Renal cortex interstitium (tissue), 15 donors: ENCODE results near the gene CLDN8. TPM values are rescaled to one million over a fixed set of nuclear protein-coding genes. Genes with fewer than 3 reads are reported as not detected.
A peak's percentile ranks its signal among the peaks of the same experiment; 100 is the strongest.

Experiments
- DNase-seq, 11 donors: peaks; one replicate each; pipeline ENCODE4 v3.0.0-alpha.2; 2013; ENCODE audit warnings: low read depth in 9 of 11, low spot score in 4 of 11; ENCODE audit errors: extremely low read depth in 1 of 11
- long read RNA-seq, 16 experiments: transcript quantifications; one replicate each; lab custom pipeline, GENCODE V29; 2026
- polyA plus RNA-seq, 3 donors: library from polyadenylated mRNA; unstranded; fragments of 120-200 nt; gene quantifications; one replicate each; pipeline ENCODE4 v1.2.1, GENCODE V29; 2013; ENCODE audit not compliant: insufficient read length in 3 of 3

Gene CLDN8
- 10 to 100 TPM; 37.7 to 52.3 (median 46.3) TPM for polyA plus RNA-seq
- long read RNA-seq, donor 1, transcript CLDN8-201 (1 exons, 2,068 nt) = major isoform, 23 of 23 reads
- long read RNA-seq, donor 1, partial matches to known transcripts = 0 of 23 reads
- long read RNA-seq, donor 1, other reads (novel, unspliced or antisense) = 0 of 23 reads
- long read RNA-seq, donor 2, transcript CLDN8-201 (1 exons, 2,068 nt) = major isoform, 18 of 18 reads
- long read RNA-seq, donor 2, partial matches to known transcripts = 0 of 18 reads
- long read RNA-seq, donor 2, other reads (novel, unspliced or antisense) = 0 of 18 reads
- long read RNA-seq, donor 3, transcript CLDN8-201 (1 exons, 2,068 nt) = major isoform, 115 of 115 reads
- long read RNA-seq, donor 3, partial matches to known transcripts = 0 of 115 reads
- long read RNA-seq, donor 3, other reads (novel, unspliced or antisense) = 0 of 115 reads
- long read RNA-seq, donor 4, transcript CLDN8-201 (1 exons, 2,068 nt) = major isoform, 36 of 36 reads
- long read RNA-seq, donor 4, partial matches to known transcripts = 0 of 36 reads
- long read RNA-seq, donor 4, other reads (novel, unspliced or antisense) = 0 of 36 reads
- long read RNA-seq, donor 5, transcript CLDN8-201 (1 exons, 2,068 nt) = major isoform, 49 of 49 reads
- long read RNA-seq, donor 5, partial matches to known transcripts = 0 of 49 reads
- long read RNA-seq, donor 5, other reads (novel, unspliced or antisense) = 0 of 49 reads
- long read RNA-seq, donor 6, transcript CLDN8-201 (1 exons, 2,068 nt) = major isoform, 24 of 24 reads
- long read RNA-seq, donor 6, partial matches to known transcripts = 0 of 24 reads
- long read RNA-seq, donor 6, other reads (novel, unspliced or antisense) = 0 of 24 reads
- long read RNA-seq, donor 7, transcript CLDN8-201 (1 exons, 2,068 nt) = major isoform, 56 of 56 reads
- long read RNA-seq, donor 7, partial matches to known transcripts = 0 of 56 reads
- long read RNA-seq, donor 7, other reads (novel, unspliced or antisense) = 0 of 56 reads
- long read RNA-seq, donor 8, transcript CLDN8-201 (1 exons, 2,068 nt) = major isoform, 100 of 100 reads
- long read RNA-seq, donor 8, partial matches to known transcripts = 0 of 100 reads
- long read RNA-seq, donor 8, other reads (novel, unspliced or antisense) = 0 of 100 reads
- long read RNA-seq, donor 9, transcript CLDN8-201 (1 exons, 2,068 nt) = major isoform, 55 of 55 reads
- long read RNA-seq, donor 9, partial matches to known transcripts = 0 of 55 reads
- long read RNA-seq, donor 9, other reads (novel, unspliced or antisense) = 0 of 55 reads
- long read RNA-seq, donor 10, transcript CLDN8-201 (1 exons, 2,068 nt) = major isoform, 90 of 90 reads
- long read RNA-seq, donor 10, partial matches to known transcripts = 0 of 90 reads
- long read RNA-seq, donor 10, other reads (novel, unspliced or antisense) = 0 of 90 reads
- long read RNA-seq, donor 11, transcript CLDN8-201 (1 exons, 2,068 nt) = major isoform, 44 of 44 reads
- long read RNA-seq, donor 11, partial matches to known transcripts = 0 of 44 reads
- long read RNA-seq, donor 11, other reads (novel, unspliced or antisense) = 0 of 44 reads
- long read RNA-seq, donor 12, transcript CLDN8-201 (1 exons, 2,068 nt) = major isoform, 48 of 48 reads
- long read RNA-seq, donor 12, partial matches to known transcripts = 0 of 48 reads
- long read RNA-seq, donor 12, other reads (novel, unspliced or antisense) = 0 of 48 reads
- long read RNA-seq, donor 13, transcript CLDN8-201 (1 exons, 2,068 nt) = major isoform, 82 of 82 reads
- long read RNA-seq, donor 13, partial matches to known transcripts = 0 of 82 reads
- long read RNA-seq, donor 13, other reads (novel, unspliced or antisense) = 0 of 82 reads
- long read RNA-seq, donor 14, transcript CLDN8-201 (1 exons, 2,068 nt) = major isoform, 43 of 43 reads
- long read RNA-seq, donor 14, partial matches to known transcripts = 0 of 43 reads
- long read RNA-seq, donor 14, other reads (novel, unspliced or antisense) = 0 of 43 reads
- long read RNA-seq, donor 15, transcript CLDN8-201 (1 exons, 2,068 nt) = major isoform, 22 of 22 reads
- long read RNA-seq, donor 15, partial matches to known transcripts = 0 of 22 reads
- long read RNA-seq, donor 15, other reads (novel, unspliced or antisense) = 0 of 22 reads
- long read RNA-seq, donor 16, transcript CLDN8-201 (1 exons, 2,068 nt) = major isoform, 101 of 101 reads
- long read RNA-seq, donor 16, partial matches to known transcripts = 0 of 101 reads
- long read RNA-seq, donor 16, other reads (novel, unspliced or antisense) = 0 of 101 reads

GRCh38 chr21:30216041-30216723 is at the start of gene CLDN8:
CLDN8 (minus strand) TSS chr21:30216097; CDS start chr21:30215925, 172 bp downstream.
- DNase-seq = peak in 4 of 11 donors; percentile 23 to 54 (median 33)

GRCh38 chr21:30257773-30258172 is 41.9 kb upstream of the CLDN8 start:
- DNase-seq = peak in 2 of 11 donors; percentile 4 to 5

GRCh38 chr21:30256100-30256499 is 40.2 kb upstream of the CLDN8 start:
- DNase-seq = no peak

- no peak for DNase-seq
Observed at GRCh38 chr21:30255679-30256078, 39.8 kb upstream of the CLDN8 start.

GRCh38 chr21:30251781-30252180 is 35.9 kb upstream of the CLDN8 start:
- DNase-seq = no peak

GRCh38 chr21:30249936-30250335 is 34.0 kb upstream of the CLDN8 start:
- DNase-seq = no peak

- DNase-seq = no peak
Observed at GRCh38 chr21:30248844-30249243, 32.9 kb upstream of the CLDN8 start.

- DNase-seq = no peak
Observed at GRCh38 chr21:30245061-30245460, 29.2 kb upstream of the CLDN8 start.

GRCh38 chr21:30243691-30244090 is 27.8 kb upstream of the CLDN8 start:
- DNase-seq = no peak

GRCh38 chr21:30240661-30241060 is 24.8 kb upstream of the CLDN8 start:
- no peak for DNase-seq

GRCh38 chr21:30238168-30238567 is 22.3 kb upstream of the CLDN8 start:
- DNase-seq = no peak

- DNase-seq = no peak
Observed at GRCh38 chr21:30234643-30235042, 18.7 kb upstream of the CLDN8 start.

- DNase-seq = no peak
Observed at GRCh38 chr21:30234050-30234449, 18.2 kb upstream of the CLDN8 start.

GRCh38 chr21:30233228-30234020 is 17.5 kb upstream of the CLDN8 start:
- no peak for DNase-seq

- no peak for DNase-seq
Observed at GRCh38 chr21:30232011-30232410, 16.1 kb upstream of the CLDN8 start.
